HG03558 (cell line): ENCODE results near the gene PLCB2.

ENCODE experiments used
- ATAC-seq: cut with Tn5 transposase; IDR thresholded peaks from one replicate; pipeline ENCODE4 v1.9.1; 2021; ENCODE audit warnings: moderate number of reproducible peaks; ENCODE audit not compliant: unreplicated experiment; ENCODE audit errors: extremely low read depth

PLCB2 gene

GRCh38 chr15:40253167-40253790 lies 54.5 kb downstream of the PLCB2 start:
- ATAC-seq: no peak

- ATAC-seq: no peak
Observed at GRCh38 chr15:40252438-40253166, 55.1 kb downstream of the PLCB2 start.

GRCh38 chr15:40252141-40252437 lies 55.6 kb downstream of the PLCB2 start:
- ATAC-seq: no peak

- ATAC-seq: no peak
Observed at GRCh38 chr15:40251486-40252140, 56.1 kb downstream of the PLCB2 start.

GRCh38 chr15:40250771-40251483 lies 56.8 kb downstream of the PLCB2 start:
- ATAC-seq: no peak

GRCh38 chr15:40250304-40250656 lies 57.5 kb downstream of the PLCB2 start:
- ATAC-seq: no peak

- no peak for ATAC-seq
Observed at GRCh38 chr15:40249477-40250303, 58.0 kb downstream of the PLCB2 start.

- ATAC-seq: no peak
Observed at GRCh38 chr15:40248006-40248783, 59.5 kb downstream of the PLCB2 start.

- no peak for ATAC-seq
Observed at GRCh38 chr15:40247406-40247971, 60.2 kb downstream of the PLCB2 start.

- no peak for ATAC-seq
Observed at GRCh38 chr15:40246496-40247280, 61.0 kb downstream of the PLCB2 start.

GRCh38 chr15:40245666-40246450 lies 61.9 kb downstream of the PLCB2 start:
- ATAC-seq: no peak

GRCh38 chr15:40244961-40245523 lies 62.7 kb downstream of the PLCB2 start:
- ATAC-seq: no peak

GRCh38 chr15:40243126-40243810 lies 64.5 kb downstream of the PLCB2 start:
- ATAC-seq: no peak

GRCh38 chr15:40242601-40243000 lies 65.1 kb downstream of the PLCB2 start:
- ATAC-seq: no peak

GRCh38 chr15:40242213-40242599 lies 65.5 kb downstream of the PLCB2 start:
- ATAC-seq: no peak

- no peak for ATAC-seq
Observed at GRCh38 chr15:40241269-40242212, 66.2 kb downstream of the PLCB2 start.
